ENCODE measurements around the gene CBY1. TPM values are rescaled to one million over a fixed set of nuclear protein-coding genes. Genes with fewer than 3 reads are reported as not detected.

Gene CBY1
- total and polyA plus RNA-seq, 2 donors (not counting 3 experiments of a cell fraction or from before 2014, with no cell fraction given) = 37.0 to 41.8 TPM

GRCh38 chr22:38613588-38613987 is 42.9 kb upstream of the CBY1 start:
- Histone ChIP-seq H3K9me1 (replicated peaks; ENCODE audit: control insufficient read depth, extremely low read depth, insufficient read depth, low read length) (no peaks in the 10 kb centered on the region), H4K20me1 (replicated peaks; ENCODE audit: control insufficient read depth, extremely low read depth, insufficient read depth, low read length) (no peaks in the 10 kb centered on the region), H3K27ac (ENCODE audit: insufficient read depth, low read depth, low read length) (no peak overlapping the region), H3K4me3 (replicated peaks in 1 of 3; ENCODE audit: insufficient read depth in 1 of 3, low read depth in 1 of 3, low read length in 3 of 3) (no peak overlapping the region), H3K36me3 (ENCODE audit: control insufficient read depth in 2 of 2, extremely low read depth in 1 of 2, insufficient read depth in 2 of 2, low read length in 2 of 2) (no peaks in the 10 kb centered on the region), H3K4me1 (ENCODE audit: control insufficient read depth, extremely low read depth, insufficient read depth, low read length) (no peaks in the 10 kb centered on the region), H3K9me3 (replicated peaks; ENCODE audit: control insufficient read depth, insufficient read depth, low read length) (no peaks in the 10 kb centered on the region), H3K9ac (replicated peaks; ENCODE audit: extremely low read depth, insufficient read depth, low read length) (no peak overlapping the region), H3K27me3 (ENCODE audit: control insufficient read depth in 2 of 2, insufficient read depth in 2 of 2, low read length in 2 of 2) (no peaks in the 10 kb centered on the region), H2AFZ (ENCODE audit: low read depth, low read length) (no peak overlapping the region), H3K79me2 (ENCODE audit: control insufficient read depth, insufficient read depth, low read length) (no peaks in the 10 kb centered on the region), H3K4me2 (ENCODE audit: insufficient read depth, low read length) (no peak overlapping the region)
- ChIA-PET CTCF (interaction anchor here (0.5 to 1.8 kb wide), 7 partner anchors 8 to 562 kb away, joined by 3 to 5 read pairs (median 4); no protein-coding TSS in a partner anchor), POLR2A (no interaction called here)
- BruUV-seq (replicated peaks) = no TSS peak
- intact Hi-C loops (cut with micrococcal nuclease) = no loop called here
- dilution Hi-C loops (cut with MboI; ENCODE audit: extremely low pct_ligation_motif_present, low sequenced_read_pairs) = no loop called here
- TF ChIP-seq EZH2 (IDR thresholded peaks at IDR 0.05; ENCODE audit: borderline replicate concordance, low read depth, low read length, severe bottlenecking) (no peak), GATA2 (IDR thresholded peaks at IDR 0.05; ENCODE audit: insufficient read depth, insufficient read length, low read depth, low read length) (no peak), POLR2AphosphoS5 (IDR thresholded peaks at IDR 0.05; ENCODE audit: insufficient read depth, low read depth, low read length) (no peak), JUN (IDR thresholded peaks at IDR 0.05; ENCODE audit: borderline replicate concordance, insufficient read depth, insufficient read length, low read depth) (no peak), POLR2A (IDR thresholded peaks at IDR 0.05; ENCODE audit: low read depth, low read length) (no peak), CTCF (IDR thresholded peaks at IDR 0.05; ENCODE audit: extremely low read depth in 1 of 2, insufficient read depth in 1 of 2, low read depth in 1 of 2, low read length in 2 of 2) (no peak)
- DNase-seq (ENCODE audit: low read depth, low spot score) (no peak), FAIRE-seq (no peak)
